ENCODE results near the gene RARA.

Gene RARA

DNA sequence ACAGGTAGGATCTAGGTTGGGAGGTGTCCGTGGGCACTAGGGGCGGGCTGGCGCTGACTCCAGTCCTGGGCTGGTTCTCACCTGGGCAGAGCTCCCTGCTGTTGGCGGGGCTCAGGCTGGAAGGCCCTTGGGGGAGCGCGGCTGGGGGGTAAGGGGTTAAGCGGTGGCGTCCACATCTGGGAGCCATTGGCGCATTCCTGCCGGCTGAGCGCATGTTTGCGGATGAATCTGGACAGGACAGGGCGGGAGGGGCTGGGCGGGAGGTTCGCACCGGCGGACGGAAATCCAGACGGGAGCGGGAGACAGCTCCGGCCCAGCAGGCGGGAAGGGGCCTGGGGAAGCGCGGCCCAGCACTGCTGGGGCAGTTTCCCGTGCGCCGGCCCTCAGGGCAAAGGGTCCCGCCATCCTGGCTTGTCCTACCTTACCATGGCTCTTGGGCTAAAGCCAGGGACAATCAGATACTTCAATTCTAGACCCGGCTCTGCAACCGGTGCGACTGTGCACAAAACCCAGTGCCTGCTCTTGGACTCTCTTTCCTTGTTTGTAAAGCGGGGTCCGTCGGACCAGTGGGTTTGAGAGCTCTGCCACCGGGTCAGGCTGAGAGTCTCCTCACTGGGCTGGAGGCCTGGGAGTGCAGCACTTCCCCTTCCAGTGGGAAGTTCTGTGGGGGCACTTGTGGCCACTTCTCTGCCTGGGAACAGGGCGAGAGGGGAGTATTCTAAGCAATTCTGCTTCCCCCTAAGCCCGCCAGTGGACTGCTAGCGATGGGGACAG, 7.8 kb downstream of the RARA start:
- no peak for DNase-seq (ENCODE audit: low spot score)

DNA sequence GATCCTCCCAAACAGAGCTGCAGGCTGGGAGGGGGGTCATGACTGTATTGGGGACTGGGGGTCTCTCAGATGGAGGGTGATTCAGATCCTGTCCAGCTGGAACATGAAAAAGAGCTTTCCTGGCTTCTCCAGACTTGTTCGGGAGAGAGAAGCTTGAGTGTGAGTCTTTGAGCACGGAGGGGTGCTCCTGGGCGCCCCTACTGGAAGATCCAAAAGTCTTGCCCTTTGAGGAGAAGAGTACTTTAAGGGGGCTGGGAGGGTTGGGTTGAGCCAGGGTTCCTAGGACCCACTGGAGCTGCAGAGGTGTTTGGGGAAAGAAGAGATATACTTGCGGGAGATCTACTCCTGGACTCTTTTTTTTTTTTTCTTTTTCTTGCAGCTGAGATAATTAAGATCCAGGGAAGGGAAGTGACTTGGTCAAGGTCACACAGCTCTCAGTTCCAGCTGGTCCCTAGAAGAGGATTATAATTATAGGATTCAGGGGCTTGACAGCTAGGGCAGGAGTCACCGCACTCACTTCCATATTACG, 8.4 kb downstream of the RARA start:
- DNase-seq (ENCODE audit: low spot score), result no peak

DNA sequence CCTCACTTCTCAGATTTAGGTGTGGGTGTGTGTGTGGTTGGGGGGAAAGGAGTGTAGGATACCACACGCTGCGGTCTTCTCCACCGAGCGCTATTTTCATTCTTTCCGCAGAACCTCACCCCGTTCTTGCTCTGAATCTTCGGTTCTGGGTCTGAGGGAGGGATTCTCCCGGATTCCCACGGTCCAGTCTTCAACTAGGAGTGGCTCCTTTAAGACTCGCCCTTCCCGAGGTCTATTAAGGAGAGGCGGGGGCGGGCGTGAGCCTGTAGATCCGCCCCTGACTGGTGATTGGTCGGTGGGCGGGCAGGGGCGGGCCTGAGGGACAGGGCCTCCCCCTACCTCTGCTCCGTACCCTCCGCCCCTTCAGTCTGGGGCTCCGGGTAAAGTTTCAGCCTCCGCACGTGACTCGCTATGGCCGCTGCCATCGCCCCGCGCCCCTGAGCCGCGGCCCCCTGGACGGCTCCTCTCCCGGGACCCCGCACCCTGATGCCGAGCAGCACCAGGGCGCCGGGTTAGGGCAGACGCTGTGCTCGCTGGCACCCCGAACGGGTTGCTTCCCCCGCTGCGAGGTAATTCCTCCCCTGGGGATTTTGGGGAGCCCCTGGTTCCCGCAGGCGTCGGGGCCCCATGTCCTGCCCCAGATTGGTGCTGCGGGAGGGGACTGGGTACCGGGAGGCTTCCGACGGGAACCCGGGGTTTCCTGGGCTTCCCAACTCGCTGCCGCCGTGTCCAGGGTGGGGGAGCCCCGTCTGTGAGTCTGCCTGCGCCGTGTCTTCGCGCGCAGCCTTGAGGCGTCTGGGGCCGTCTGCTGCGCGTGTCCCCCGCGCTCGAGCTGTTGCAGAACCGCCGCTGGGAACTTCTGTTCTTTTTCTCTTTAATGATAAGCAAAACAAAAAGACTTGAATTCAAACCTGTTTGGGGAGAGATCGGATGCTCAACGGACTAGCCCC, 9.2 kb downstream of the RARA start:
- peak; percentile 96 for DNase-seq (ENCODE audit: low spot score)

DNA sequence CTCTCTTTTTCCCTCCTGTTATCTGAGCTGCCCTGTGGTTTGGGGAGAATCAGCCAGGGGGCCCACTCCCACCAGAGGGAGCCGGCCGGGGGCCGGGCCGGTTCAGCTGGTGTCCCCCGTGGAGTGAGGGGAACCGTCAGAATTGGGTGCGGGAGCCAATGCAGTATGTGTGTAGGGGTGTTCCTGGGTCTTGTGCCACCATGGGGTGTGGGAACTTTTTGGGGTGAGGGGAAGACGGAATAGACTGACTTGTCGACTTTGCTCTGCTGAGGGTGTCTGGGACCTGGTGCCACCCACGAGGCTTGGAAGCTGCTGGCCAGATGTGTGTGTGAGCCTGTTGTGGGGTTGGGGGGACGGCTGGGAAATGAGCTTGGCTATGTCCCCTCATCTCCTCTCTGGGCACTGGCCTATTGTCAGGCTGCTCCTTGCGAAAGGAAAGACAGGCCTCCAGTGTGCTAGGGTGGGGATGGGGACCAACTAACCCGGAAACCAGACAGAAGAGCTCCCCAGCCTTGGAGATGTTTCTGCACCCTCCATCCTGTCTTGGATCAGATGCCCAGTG, 9.9 kb downstream of the RARA start:
- no peak for DNase-seq (ENCODE audit: low spot score)

DNA sequence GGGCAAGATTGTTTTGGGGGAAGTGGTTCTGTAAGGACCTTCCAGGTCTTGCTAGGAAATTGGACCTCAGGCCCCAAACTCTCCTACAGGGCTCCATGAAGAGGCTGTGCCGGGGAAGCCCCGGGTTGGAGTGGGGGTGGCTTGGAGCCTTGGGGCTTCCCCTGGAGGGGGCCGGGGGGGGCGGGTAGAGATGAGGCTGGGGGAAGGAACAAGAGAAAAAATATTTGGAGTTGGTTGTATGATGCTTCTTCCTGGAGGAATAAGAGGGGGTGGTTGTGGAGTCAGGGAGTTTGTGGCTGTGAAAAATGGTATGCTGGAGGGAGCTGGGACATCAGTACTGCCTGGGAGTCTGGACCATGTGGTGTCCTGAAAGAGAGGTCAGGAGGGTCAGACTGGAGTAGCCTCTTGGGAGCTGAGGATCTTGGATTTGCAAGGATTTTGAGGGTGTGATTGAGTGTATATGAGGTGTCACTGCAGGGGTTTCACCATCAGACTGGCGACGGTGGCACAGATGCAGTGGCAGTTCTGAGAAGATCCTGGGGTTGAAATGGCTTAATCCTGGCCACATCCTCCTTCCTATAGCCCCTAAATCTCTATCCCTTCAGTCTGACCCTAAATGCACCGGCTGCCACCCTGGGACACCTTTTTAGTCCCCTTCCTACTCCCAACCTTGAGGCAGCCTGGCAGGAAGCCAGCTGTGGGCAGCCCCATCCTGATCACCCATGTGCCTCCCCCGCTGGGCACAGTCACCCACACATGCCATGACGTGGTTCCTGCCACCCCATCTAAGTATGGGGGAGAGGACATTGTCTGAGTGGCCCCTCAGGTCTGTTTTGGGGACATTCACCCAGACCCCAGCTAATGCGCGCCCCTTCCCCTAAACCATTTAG, 10.9 kb downstream of the RARA start:
- DNase-seq (ENCODE audit: low spot score), result no peak

DNA sequence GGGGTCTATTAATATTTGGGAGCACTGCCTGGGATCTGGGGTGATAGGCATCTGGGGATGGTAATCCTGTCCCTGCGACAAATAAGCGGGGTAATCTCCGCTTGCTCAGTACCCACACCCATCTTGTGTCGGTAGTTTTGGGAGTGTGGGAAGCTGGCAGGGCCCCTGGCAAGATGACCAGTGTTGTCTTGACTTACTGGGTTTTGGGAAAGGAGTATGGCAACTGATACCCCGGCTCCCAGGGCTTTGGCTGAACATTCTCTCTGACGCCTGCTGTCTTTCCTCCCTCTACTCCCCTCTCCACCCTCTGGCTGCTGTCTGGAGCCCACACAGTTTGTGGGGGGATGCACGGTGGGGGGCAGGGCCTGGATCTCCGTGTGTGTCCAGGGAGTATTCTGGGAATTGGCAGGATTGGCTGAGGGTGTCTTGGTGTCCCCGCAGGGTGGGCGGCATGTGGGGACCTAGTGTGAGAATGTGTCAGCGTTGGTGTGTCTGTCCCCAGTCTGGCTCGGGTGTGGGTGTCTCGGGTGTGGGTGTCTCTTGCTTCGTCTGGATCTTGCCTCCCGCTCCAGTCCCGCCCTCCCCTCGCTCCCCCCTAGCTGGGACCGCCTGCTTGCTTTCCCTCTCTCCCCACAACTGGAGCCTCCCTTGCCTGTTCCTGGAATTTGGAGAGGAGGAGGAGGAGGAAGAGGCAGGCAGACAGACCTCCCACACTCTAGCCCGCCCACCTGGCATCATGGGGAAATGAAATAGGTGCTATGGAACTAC, 12.0 kb downstream of the RARA start:
- DNase-seq (ENCODE audit: low spot score), result no peak

DNA sequence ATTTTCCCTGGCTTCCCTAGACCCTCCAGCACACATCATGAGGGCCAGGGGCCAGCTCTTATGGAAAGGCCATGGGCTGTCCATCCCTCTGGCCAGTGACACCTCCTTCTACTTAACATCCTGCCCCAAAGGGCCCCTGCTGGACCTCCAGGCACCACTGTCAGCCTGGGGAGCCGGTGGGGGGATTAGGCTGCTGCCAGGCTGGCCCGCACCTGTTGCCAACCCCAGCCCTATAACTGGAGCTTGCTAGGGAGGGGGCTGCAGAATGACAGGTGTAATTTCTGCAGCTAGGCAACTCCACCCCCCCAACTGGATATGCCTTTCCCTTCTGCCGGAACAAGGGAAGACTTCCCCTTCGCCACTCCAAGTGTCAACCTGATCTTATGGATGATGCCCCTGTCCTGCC, 12.5 kb downstream of the RARA start:
- no peak for DNase-seq (ENCODE audit: low spot score)

DNA sequence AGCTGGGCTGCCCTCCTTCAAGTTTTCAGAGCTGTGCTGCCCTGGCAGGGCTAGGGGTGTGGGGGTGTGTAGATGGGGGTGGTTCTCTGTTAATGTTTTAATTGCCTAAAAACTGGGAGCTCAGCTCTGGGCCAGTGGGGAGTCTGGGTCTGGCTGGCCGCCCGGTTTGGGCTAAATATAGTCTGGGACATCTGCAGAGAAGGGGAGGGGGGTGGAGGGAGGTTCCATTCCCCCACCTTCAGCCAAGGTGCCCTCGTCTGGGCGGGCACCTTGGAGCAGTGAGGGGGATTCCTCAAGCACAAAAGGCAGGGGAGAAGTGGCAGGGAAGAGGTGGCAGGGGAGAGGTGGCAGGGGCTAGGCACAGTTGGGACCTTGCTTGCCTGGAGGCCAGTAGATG, 13.0 kb downstream of the RARA start:
- DNase-seq (ENCODE audit: low spot score), result no peak

DNA sequence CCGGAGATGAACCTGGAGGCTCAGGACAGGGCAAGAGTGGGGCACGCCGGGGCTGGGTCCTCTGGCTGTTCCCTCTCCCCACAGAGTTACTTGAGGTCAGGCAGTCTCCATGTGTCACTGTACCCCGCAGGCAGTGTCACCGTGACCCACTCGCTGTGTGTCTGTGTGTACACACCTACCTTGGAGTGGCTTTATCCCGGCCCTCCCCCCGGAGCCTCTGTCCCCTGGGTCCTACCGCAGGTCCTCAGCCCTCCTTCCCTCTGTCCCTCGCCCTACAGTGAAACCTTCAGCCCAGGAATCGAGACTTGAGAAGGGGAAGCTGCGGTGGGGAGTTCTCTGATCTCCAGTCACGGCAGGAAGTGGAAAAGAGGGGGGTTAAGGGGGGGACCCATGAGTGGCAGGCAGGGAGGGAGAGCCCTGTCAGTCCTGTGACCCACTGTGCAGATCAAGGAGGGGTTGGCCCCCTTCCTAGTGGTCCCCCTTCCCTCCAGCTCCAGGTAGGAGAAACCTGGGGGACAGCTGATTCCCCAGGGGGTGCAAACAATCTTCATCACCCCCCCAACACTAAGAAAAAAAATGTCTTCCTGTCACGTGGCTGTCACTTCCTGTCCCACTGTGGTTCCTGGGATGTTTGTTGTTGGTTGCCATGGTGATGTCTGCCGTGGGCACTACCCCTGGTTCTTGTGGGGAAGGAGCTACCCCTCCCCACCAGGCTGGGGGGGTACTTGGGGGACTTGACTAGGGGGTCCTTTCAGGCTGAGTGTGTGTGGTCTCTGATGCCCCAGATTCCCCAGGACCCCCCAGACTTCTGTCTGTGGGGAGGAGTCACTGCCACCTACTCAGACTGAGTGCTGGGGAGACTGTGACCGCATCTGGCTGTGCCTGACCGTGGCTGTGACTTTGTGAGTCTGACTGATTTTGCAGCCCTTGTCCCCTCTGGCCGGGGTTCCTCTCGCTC, 13.7 kb downstream of the RARA start:
- DNase-seq (ENCODE audit: low spot score), result peak; percentile 95

DNA sequence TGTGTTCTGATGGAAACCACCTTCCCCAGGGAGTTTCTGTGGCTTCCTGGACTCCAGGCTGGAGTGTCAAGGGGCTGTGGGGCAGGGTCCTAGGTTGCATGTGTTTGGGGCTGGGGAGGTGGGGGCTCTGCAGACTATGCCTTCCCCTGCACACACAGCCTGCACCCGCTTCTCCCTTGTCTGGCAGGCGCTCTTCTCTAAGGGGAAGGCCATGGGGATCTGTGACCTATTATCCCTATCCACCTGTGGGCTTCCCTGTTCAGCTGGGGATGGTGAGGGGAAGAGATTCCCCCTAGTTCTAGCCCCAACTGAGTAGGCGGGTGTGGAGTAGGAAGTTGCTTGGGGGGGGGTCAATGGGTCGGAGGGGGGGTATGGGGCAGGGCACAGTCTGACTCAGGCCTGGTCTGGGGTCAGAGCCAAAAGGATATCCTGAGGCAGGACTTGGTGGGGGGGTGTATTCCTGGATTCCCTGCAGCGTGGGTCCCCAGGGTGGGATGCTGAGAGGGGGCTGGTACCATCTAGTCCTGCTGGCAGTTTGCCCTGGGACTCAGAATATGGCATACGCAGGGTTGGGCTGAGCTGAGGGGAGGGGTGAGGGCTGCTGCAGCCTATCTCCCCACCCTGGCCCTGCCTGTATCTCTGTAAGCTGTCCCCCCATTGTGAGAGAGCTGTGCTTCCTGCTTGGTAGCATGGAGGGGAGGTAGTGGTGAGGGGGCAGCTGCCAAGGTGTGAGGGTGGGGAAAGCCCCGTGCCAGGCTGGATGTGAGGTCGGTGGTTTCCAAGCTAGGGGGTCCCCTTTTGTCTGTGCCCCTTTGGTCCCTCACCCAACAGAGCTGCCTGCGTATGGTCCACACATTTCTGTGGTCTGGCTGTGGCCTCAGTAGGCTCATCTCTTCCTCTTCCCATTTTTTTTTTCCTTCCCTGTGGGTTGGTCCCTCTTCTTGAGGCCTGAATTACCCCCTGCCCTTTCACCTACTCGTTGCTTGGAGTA, 14.7 kb downstream of the RARA start:
- no peak for DNase-seq (ENCODE audit: low spot score)

DNA sequence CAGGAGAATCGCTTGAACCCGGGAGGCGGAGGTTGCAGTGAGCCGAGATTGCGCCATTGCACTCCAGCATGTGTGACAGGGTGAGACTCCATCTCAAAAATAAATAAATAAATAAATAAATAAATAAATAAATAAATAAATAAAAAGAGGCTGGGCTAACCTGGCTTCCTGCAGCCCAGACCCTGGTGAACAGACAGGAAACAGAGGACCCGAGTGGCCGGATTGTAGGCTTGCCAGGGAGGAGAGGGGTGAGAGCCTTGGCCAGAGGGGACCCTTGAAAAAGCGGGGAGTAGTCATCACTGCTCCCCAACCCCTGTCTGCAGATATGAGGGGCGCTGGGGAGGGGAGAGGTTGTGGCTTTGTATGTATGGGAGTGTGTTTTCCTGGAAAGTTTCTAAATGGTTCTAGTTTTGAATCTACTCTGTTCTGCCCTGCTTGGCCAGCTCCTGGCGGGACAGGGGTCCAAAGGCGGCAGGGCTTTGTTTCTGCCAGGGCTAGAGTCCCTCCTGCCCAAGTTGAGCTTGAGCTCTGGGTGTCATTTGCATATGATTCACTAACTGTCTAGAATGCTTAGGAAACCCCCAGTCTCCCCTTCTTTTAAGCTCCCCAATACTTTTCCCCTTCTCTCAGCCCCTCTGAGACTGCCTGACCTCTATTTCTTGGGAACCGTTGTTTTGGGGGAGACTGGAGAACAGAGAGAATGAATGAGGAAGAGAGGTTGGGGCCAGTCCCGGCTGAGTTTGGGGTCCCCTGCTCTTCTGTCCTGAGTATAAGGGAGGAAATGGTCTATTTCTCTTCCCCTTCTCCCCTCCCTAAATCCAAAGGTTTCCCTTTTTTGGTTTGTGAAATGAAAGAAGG, 16.4 kb downstream of the RARA start:
- DNase-seq (ENCODE audit: low spot score), result no peak

DNA sequence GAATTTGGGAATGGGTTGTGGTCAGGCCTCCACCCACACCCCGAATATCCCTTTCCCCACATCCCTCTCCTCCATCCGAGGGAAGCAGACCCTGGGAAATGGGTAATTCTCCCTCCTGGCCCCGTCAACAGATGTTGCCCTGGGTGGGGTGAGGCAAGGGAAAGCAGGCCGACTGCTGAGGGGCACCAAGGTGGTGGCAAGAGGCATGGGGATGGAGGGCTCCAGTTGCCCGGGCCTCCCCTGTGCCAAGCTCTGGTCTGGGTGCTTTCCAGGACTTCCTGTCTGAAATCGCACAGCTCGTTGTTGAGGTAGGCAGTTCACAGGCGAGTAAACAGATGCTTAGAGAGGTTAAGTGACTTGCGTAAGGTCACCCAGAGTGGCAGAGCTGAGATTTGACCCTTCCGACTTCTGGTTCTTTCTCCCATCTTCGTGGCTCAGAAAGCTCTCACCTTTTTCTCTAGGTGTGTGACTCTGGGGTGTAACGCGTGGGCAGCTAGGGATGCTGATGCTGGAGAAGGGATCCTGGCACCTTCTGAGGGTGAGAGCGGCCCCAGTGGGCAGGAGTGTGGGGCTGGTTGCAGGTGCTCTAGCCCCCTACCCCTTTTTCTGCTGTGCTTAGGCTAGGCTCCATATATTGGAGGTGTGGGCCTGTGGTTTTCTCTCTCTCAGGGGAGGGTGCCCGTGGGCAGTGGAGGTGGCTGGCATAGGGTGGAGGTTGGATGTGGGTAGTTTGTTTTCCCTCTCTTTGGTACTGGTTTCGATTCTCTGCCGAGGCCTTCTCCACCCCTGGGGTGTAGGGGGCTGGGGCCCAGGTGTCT, 17.2 kb downstream of the RARA start:
- DNase-seq (ENCODE audit: low spot score), result no peak

DNA sequence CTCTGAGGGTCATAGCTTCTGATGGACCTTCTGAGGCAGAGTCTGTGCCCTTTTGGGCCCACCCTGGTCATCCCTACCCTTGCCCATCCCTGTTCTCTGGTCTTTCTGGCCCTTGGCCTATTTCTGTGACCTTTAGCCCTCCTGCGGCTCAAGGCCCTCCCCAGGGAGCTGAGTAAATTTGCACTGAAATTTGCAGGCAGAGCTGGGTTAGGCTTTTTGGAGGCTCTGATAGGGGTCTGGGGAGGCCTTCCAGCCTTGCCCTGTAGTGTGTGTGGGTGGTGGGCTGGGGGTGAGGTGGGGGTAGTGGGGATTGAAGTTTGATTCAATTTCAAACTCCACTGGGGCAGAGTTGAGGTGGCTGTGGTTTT, 17.8 kb downstream of the RARA start:
- DNase-seq (ENCODE audit: low spot score), result no peak

DNA sequence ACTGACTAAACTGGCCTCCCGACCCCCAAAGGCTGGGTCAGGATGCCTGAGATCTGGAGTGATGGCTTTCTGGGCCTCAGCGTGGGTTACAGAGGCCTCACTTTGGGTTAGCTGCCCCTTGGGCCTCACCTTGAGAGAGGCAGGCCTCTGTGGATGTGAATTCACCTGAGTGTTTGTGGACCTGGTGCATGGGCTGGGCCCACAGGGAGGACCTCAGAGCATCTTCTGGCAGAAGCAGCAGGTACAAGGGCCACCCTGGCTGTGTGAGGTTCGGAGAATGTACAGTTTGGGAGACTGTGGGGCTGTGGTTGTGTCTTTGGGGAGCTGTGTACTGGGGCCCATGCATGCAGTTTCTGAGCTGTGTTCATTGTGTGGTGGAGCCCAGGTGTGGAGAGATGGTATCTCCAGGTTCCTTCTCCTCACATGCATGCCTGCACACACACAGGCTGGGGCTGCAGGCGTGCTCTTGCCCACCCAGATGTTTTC, 18.3 kb downstream of the RARA start:
- no peak for DNase-seq (ENCODE audit: low spot score)

DNA sequence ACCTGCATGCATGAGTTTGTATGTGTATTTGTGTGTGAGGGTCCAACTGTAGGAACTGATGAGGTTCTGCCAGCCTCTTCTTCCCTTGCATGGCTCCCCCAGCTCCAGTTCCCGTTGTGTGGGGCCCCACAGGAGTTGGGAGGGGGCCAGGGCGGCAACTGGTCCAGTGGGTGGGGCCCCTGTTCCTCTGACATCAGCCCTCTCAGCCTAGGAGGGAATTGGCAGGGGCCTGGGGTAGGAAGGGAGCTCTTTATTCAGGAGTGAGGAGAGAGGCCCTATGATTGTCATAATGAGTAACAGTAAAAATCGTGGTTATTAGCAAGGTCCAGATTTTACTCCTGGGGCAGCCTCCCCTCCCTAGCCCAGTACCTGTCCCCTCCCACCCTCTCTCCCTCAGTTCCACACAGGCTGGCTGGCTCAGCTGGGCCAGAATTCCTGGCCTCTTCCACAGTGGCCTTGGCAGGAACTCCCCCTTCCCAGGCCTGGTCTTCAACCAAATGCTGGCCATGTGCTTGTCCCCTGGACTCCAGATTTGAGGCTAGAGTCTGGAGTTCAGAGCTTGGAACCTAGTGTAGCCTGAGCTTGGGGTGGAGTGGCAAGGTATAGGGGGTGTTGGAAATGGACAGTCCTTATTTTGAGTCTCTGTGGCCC, 18.9 kb downstream of the RARA start:
- DNase-seq (ENCODE audit: low spot score), result no peak

DNA sequence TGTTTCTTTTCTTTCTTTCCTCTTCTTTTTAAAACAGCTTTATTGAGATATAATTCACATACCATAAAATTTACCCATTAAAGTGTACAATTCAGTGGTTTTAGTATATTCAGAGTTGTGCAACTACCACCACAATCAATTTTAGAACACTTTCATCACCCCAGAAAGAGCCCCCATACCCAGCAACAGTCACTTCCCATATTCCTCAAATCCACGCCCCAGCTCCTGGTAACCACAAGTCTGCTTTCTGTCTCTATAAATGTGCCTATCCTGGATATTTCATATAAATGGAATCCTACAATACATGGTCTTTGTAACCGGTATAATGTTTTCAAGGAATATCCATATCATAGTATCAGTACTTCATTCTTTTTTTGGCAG, 19.4 kb downstream of the RARA start:
- DNase-seq (ENCODE audit: low spot score), result no peak

Data from COLO829 (cell line).